GM12892 (cell line): ENCODE measurements around the gene RINL.

Source experiments
- POLR2A ChIP-seq: IDR thresholded peaks from 2 replicates; pipeline ENCODE4 v1.6.1; 2011; ENCODE audit warnings: low read depth, low read length, control low read depth
- POLR2AphosphoS5 ChIP-seq: IDR thresholded peaks from 2 replicates; pipeline ENCODE4 v1.6.1; 2011; ENCODE audit warnings: low read depth, low read length, control low read depth
- TAF1 ChIP-seq: IDR thresholded peaks from 2 replicates; pipeline ENCODE4 v1.6.1; 2011; ENCODE audit warnings: low read depth, mild to moderate bottlenecking, control low read depth, low read length, borderline replicate concordance

DNA sequence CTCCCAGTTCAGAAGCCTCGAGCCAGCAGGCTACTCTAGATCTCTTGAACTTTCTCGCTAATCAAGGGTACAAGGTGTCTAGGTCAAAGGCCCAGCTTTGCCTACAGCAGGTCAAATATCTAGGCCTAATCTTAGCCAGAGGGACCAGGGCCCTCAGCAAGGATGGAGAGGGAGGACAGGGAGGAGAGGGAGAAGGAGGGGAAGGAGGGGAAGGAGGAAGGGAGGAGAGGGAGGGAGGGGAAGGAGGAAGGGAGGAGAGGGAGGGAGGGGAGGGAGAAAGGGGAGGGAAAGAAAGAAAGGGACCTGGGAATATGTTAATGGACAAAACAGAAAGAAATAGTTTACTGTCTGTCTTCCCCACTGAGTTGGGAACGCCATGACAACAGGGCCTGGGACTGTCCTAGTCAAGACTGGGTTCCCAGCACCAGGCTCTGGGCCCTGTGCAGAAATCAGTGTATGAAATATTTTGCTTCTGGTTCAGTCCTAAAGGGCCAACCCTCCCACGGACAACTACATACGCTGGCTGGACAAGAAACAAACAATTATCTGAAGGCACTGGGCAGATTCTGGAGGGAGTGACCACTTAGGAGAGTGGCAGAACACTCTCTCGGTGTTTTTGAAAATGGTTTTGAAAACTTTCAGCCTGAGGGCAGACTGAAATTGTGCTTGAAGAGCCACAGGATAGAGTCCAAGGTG lies 51.1 kb downstream of the RINL start:
- TF ChIP-seq POLR2A, result no peak
- no peak for TF ChIP-seq POLR2AphosphoS5
- TF ChIP-seq TAF1, result no peak
